HG03280 (cell line): ENCODE measurements around the gene NTN1.
A peak's percentile ranks its signal among the peaks of the same experiment; 100 is the strongest.
"Not testable (repeated sequence)": the region's sequence is repeated elsewhere in the genome, so short reads cannot be mapped to it uniquely, and the experiment has no call there.

Experiments
- ATAC-seq: cut with Tn5 transposase; IDR thresholded peaks from one replicate; pipeline ENCODE4 v1.9.1; 2021; ENCODE audit warnings: mild to moderate bottlenecking, moderate library complexity; ENCODE audit not compliant: unreplicated experiment

The NTN1 gene

DNA sequence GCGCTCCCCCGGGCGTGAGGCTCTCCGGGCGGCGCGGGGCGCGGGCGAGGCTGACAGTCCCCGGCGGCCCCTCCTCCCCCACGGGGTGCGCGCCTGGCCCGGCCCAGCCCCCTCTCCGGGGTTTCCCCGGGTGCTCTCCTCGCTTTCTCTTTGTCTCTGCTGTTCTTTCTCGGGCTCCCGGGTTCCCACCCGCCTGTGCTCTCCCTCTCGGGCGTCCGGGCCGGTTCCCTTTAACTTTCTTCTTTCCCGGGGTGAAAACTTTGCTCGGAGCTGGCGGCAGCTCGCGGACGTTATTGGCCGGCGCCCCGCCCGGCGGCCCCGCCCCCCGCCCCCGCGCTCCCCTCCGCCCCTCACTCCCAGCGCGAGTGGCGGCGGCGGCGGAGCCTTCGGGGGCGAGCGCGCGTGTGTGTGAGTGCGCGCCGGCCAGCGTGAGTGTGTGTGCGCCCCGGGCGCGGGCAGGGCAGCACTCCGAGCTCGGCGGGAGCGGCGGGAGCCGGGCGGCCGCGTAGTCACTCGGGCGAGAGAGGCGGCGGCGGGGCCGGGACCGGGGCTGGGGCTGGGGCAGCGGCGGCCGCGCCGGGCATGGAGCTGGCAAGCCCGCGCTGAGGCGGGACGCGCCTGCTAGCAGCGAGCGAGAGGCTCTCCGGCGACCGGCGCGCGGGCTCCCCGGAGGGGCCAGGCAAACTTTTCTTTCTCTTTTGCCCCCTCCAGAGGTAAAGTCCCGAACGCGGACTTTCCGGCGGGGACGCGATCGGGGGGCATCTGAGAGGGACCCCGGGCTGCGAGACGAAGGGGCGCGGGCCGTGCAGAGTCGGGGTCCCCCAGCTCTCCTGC lies at the start of gene NTN1:
Gene NTN1, plus strand, starts transcription at position 353 of the 834 bp plus-strand sequence. CDS start 864 bp downstream, outside the sequence.
- ATAC-seq: peak; percentile 59

- ATAC-seq: no peak
These were observed 46.1 kb upstream of the NTN1 start for GRCh38 chr17:8975091-8975725.

GRCh38 chr17:8976638-8977037 lies 44.7 kb upstream of the NTN1 start:
- no peak for ATAC-seq

GRCh38 chr17:8979715-8980114 lies 41.6 kb upstream of the NTN1 start:
- no peak for ATAC-seq

- ATAC-seq: no peak
These were observed 39.9 kb upstream of the NTN1 start for GRCh38 chr17:8981443-8981842.

DNA sequence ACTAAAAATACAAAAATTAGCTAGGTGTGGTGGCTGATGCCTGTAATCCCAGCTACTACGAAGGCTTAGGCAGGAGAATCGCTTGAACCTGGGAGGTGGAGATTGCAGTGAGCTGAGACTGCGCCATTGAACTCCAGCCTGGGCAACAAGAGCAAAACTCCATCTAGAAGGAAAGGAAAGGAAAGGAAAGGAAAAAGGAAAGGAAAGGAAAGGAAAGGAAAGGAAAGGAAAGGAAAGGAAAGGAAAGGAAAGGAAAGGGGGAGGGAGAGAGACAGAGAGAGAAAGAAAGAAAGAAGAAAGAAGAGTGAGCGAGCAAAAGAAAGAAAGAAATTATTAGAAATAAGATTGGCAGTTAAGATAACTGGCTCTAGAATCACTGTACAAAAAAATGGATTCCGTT lies 37.1 kb upstream of the NTN1 start:
- ATAC-seq: not testable (repeated sequence)

DNA sequence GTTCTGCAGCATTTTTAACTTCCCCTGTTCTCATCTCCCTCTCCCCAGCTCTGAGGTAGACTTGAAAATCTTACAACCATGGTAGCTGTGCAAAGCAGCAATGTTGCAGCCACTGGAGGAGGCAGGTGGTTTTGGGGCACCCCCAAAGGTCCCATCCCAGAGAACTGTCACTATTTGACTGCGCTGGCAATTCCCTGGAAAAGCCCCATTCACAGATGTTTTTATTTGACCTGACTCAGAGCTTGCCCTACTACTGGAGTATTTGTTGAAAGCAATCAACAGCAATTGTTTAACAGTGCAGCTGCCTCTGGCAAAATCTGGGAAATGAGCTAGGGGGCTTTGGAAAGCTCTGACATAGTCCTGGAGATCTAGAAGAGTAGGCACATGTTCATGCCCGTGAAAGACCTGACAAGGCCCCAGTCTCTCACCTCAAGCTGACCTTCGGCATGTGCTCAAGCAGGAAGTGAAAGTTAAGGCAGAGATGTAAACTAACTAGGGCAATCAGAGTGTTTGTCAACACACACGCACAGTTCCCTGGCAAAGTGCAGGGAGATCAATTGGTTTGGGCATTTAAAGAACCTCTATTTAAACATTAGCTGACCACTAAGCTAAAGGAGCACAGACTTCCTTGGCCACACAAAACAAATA lies 36.1 kb upstream of the NTN1 start:
- ATAC-seq: no peak

DNA sequence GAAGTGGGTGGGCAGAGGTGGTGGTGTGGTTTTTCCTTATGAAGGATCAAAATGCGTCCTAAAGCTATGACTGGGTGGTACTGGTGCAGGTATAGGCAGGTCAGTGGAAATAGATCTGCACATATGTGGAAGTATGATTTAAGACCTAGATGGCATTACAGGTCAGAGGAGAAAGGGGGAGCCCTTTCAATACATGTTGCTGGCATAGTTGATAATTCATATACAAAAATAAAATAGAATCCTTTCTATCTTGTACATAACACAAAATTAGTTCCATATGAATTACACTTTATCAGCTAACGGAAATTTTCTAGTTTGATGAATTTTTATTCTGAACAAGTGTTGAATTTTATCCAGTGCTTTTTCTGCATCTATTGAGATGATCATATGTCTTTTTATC lies 35.0 kb upstream of the NTN1 start:
- no peak for ATAC-seq

GRCh38 chr17:8988263-8988935 lies 32.9 kb upstream of the NTN1 start:
- not testable (repeated sequence) for ATAC-seq

GRCh38 chr17:8991514-8992285 lies 29.6 kb upstream of the NTN1 start:
- no peak for ATAC-seq

DNA sequence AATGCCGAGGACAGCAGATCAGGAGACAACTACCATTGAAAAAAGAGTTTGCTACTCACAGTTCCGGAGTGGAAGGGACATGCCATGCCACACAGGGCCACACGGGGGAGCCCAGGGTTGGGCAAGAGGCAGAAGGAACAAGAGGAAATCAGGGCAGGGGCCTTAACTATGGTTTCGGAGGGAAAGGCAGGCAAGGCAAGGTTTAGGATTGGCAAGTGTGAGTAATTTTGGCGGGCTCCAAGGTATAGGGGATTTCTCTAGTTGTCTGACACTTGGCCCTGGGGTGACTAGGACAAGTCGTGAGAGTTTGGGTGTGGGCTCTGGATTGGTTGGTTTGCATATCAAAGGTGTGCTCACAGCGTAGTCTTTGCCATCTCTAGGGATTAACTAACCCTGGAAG lies 27.0 kb upstream of the NTN1 start:
- no peak for ATAC-seq

- ATAC-seq: no peak
These were observed 25.6 kb upstream of the NTN1 start for GRCh38 chr17:8995711-8996110.

- no peak for ATAC-seq
These were observed 23.2 kb upstream of the NTN1 start for GRCh38 chr17:8997994-8998628.

DNA sequence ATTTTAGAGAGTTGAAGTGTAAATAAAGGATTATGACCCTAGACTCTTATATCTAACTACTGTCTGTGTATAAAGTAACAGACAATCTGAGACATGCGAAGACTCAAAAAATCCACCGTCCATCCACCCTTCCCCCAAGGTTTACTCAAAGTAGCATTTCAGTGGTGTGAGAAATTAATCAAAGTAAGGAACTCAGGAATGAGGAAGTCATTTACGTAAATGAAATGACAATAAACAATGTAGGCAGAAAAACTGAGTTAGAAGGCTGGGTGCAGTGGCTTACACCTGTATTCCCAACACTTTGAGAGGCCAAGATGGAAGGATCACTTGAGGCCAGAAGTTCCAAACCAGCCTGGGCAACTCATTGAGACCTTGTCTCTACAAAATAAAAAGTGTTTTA lies 19.8 kb upstream of the NTN1 start:
- no peak for ATAC-seq

DNA sequence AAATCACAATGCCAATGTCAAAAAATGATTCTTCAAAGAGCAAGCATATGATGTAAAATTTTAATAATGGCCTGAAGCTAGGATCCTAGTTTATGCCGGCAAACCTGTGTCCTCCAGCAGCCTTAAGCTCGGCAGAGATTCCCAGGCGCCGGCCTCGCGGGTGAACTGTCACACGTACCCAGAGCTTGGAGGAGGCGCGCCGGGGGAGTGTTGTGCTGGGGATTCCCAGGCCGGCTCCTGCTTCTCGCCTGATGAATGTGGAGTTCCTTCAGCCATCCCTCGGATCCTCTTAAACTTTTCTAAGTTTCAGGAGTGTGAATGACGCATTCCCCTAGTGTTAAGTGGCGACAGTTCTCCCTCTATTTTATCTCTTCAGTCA lies 19.1 kb upstream of the NTN1 start:
- no peak for ATAC-seq

DNA sequence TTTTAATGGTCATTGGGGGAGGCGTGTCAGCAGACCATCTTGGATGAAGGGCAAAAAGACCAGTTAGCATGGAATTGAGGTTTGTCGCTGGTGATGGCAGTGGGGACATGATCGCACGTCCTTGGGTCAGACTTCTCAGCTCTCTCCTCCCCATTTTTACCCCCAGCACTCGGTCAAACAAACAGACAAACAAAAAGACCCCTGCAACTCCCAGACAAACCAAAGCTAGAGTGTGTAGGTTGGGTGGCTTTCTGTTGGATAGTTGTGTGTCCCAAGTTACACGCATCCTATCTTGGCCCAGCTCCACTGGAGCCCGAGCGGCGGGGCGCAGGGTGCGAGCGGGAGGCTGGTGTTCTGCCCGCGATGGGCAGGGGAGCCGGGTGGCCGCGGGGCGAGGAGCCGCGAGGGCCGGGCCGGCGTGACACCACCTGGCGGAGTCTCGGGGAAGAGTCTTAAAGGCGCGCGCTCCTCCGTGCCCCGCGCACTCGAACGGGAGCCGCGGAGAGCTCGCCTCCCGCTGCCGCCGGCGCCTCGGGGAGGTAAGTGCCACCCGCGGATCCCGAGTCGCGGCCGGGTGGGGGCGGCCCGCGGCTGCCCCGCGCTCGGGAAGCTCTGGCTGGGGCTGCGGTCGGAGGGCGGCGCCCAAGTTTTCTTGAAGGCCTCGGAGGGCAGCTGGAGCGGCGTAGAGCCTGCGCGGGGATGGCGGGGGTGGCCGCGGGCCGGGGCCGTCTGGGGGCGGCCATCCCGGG lies 18.5 kb upstream of the NTN1 start:
- no peak for ATAC-seq

- ATAC-seq: no peak
These were observed 17.8 kb upstream of the NTN1 start for GRCh38 chr17:9003355-9004131.

GRCh38 chr17:9004132-9004960 lies 17.0 kb upstream of the NTN1 start:
- no peak for ATAC-seq
